ENCODE results near the gene RAB33B. TPM values are rescaled to one million over a fixed set of nuclear protein-coding genes. Genes with fewer than 3 reads are reported as not detected.

RAB33B gene
- total and polyA plus RNA-seq, 4 donors, result 7.2 to 38.9 (median 8.6) TPM

GRCh38 chr4:139499186-139499585 lies 45.3 kb downstream of the RAB33B start:
- Histone ChIP-seq H3K9me3 (ENCODE audit: control insufficient read depth in 4 of 4, low read length in 3 of 4) (no peaks in the 10 kb centered on the region), H3K4me1 (ENCODE audit: control insufficient read depth in 4 of 4, insufficient read depth in 4 of 4, low read length in 3 of 4) (peaks cover 6 to 32% (median 19%) of the 10 kb centered on the region in 4 donors), H3K9ac (ENCODE audit: low read depth in 1 of 2, low read length in 2 of 2) (no peak overlapping the region), H3K27ac (ENCODE audit: low read depth in 1 of 2, low read length in 2 of 2) (peak overlapping the region; percentile 6 to 95), H3K4me3 (ENCODE audit: low read depth in 1 of 3, low read length in 3 of 3) (no peak overlapping the region), H3K36me3 (ENCODE audit: control insufficient read depth in 4 of 4, insufficient read depth in 3 of 4, low read depth in 1 of 4, low read length in 3 of 4) (no peaks in the 10 kb centered on the region), H3K27me3 (ENCODE audit: control insufficient read depth in 4 of 4, insufficient read depth in 4 of 4, low read length in 3 of 4) (no peaks in the 10 kb centered on the region)
- TF ChIP-seq HNF4A (conservative IDR thresholded peaks at IDR 0.05) (no peak), HNF4G (IDR thresholded peaks at IDR 0.05) (no peak), FOXA2 (IDR thresholded peaks at IDR 0.05) (no peak), GABPA (IDR thresholded peaks at IDR 0.05 in 1 of 2, conservative IDR thresholded peaks at IDR 0.05 in 1 of 2) (no peak), RXRA (IDR thresholded peaks at IDR 0.05) (no peak), CTCF (IDR thresholded peaks at IDR 0.05; ENCODE audit: low read depth, low read length, missing input control) (no peak), EGR1 (IDR thresholded peaks at IDR 0.05; ENCODE audit: low read depth in 2 of 2) (no peak), MAX (IDR thresholded peaks at IDR 0.05) (no peak)
- DNase-seq (ENCODE audit: low spot score), result no peak
- WGBS, result 86% methylated on average over 4 of the region's 4 CpGs

- Histone ChIP-seq H3K36me3 (ENCODE audit: control insufficient read depth in 4 of 4, insufficient read depth in 3 of 4, low read depth in 1 of 4, low read length in 3 of 4) (peaks cover 0 to 3% (median 0%) of the 10 kb centered on the region in 4 donors), H3K4me1 (ENCODE audit: control insufficient read depth in 4 of 4, insufficient read depth in 4 of 4, low read length in 3 of 4) (peaks cover 6 to 21% (median 10%) of the 10 kb centered on the region in 4 donors), H3K9ac (ENCODE audit: low read depth in 1 of 2, low read length in 2 of 2) (no peak overlapping the region), H3K27ac (ENCODE audit: low read depth in 1 of 2, low read length in 2 of 2) (no peak overlapping the region), H3K4me3 (ENCODE audit: low read depth in 1 of 3, low read length in 3 of 3) (no peak overlapping the region), H3K27me3 (ENCODE audit: control insufficient read depth in 4 of 4, insufficient read depth in 4 of 4, low read length in 3 of 4) (no peaks in the 10 kb centered on the region), H3K9me3 (ENCODE audit: control insufficient read depth in 4 of 4, low read length in 3 of 4) (no peaks in the 10 kb centered on the region)
- WGBS, result 77% methylated on average over 3 of the region's 3 CpGs
- TF ChIP-seq RAD21 (IDR thresholded peaks at IDR 0.05), result no peak
- TF ChIP-seq RXRA (IDR thresholded peaks at IDR 0.05), result no peak
- TF ChIP-seq TAF1 (conservative IDR thresholded peaks at IDR 0.05), result no peak
- no peak for TF ChIP-seq JUND (IDR thresholded peaks at IDR 0.05)
- no peak for TF ChIP-seq GABPA (IDR thresholded peaks at IDR 0.05 in 1 of 2, conservative IDR thresholded peaks at IDR 0.05 in 1 of 2)
- TF ChIP-seq CTCF (IDR thresholded peaks at IDR 0.05; ENCODE audit: low read depth, low read length, missing input control), result no peak
- TF ChIP-seq FOXA1 (IDR thresholded peaks at IDR 0.05), result no peak
- no peak for TF ChIP-seq NR2F2 (IDR thresholded peaks at IDR 0.05)
- TF ChIP-seq ZBTB33 (IDR thresholded peaks at IDR 0.05), result no peak
- TF ChIP-seq EGR1 (IDR thresholded peaks at IDR 0.05; ENCODE audit: low read depth in 2 of 2), result no peak
- no peak for TF ChIP-seq HNF4G (IDR thresholded peaks at IDR 0.05)
- no peak for TF ChIP-seq REST (IDR thresholded peaks at IDR 0.05)
- no peak for TF ChIP-seq SP1 (IDR thresholded peaks at IDR 0.05)
- no peak for TF ChIP-seq FOXA2 (IDR thresholded peaks at IDR 0.05)
- no peak for TF ChIP-seq ATF3 (IDR thresholded peaks at IDR 0.05)
- TF ChIP-seq HNF4A (conservative IDR thresholded peaks at IDR 0.05), result no peak
- TF ChIP-seq YY1 (IDR thresholded peaks at IDR 0.05), result no peak
- TF ChIP-seq MAX (IDR thresholded peaks at IDR 0.05), result no peak
- DNase-seq (ENCODE audit: low spot score), result no peak
These were observed 47.2 kb downstream of the RAB33B start for GRCh38 chr4:139501117-139501516.

Measured in liver (tissue), 9 donors.